H1 (cell line): ENCODE results near the gene GNG7. TPM values are rescaled to one million over a fixed set of nuclear protein-coding genes. Genes with fewer than 3 reads are reported as not detected.

ENCODE experiments used
- CTCF ChIA-PET: fragments of 300-600 bp; sonication (Branson Sonifier 250); formaldehyde crosslinking; loops from one replicate; lab custom pipeline; 2021; ENCODE audit not compliant: partially characterized antibody; lab: Charles Lee
- POLR2A ChIA-PET: fragments of 300-600 bp; sonication (Branson Sonifier 250); formaldehyde crosslinking; loops from one replicate; lab custom pipeline; 2021; ENCODE audit warnings: inconsistent platforms; ENCODE audit not compliant: partially characterized antibody; lab: Charles Lee
- DNase-seq, 2 experiments: peaks; one replicate each; pipeline versions ENCODE4 v3.0.0 to v3.0.0-alpha.2; 2010 to 2022; ENCODE audit warnings: low spot score in 2 of 2, low read depth in 1 of 2, mixed read lengths in 1 of 2
- FAIRE-seq: peaks from 2 replicates; lab custom pipeline; 2011; peaks lifted over from hg19 to GRCh38; lab: Jason Lieb, UNC
- H2AFZ ChIP-seq: 2 replicates; pipeline ENCODE4 v1.8.1; 2012; ENCODE audit warnings: low read length, inconsistent platforms
- H2AK5ac ChIP-seq: 2 replicates; pipeline ENCODE4 v1.6.1; 2013; ENCODE audit warnings: low read depth, low read length
- H2BK120ac ChIP-seq: replicated peaks from 2 replicates; pipeline ENCODE3; 2013; ENCODE audit warnings: low read depth, low read length, inconsistent platforms
- H2BK12ac ChIP-seq: 2 replicates; pipeline ENCODE4 v1.6.1; 2013; ENCODE audit warnings: low read depth, low read length
- H2BK15ac ChIP-seq: 2 replicates; pipeline ENCODE4 v1.6.1; 2013; ENCODE audit warnings: low read length
- H2BK20ac ChIP-seq: 2 replicates; pipeline ENCODE4 v1.6.1; 2013; ENCODE audit warnings: low read length
- H2BK5ac ChIP-seq: 2 replicates; pipeline ENCODE4 v1.6.1; 2013; ENCODE audit warnings: low read depth, low read length
- H3K14ac ChIP-seq: 2 replicates; pipeline ENCODE4 v1.6.1; 2013; ENCODE audit warnings: inconsistent platforms; ENCODE audit not compliant: insufficient read length
- H3K18ac ChIP-seq: 2 replicates; pipeline ENCODE4 v1.6.1; 2013; ENCODE audit warnings: low read length; ENCODE audit errors: extremely low read depth
- H3K23ac ChIP-seq: 2 replicates; pipeline ENCODE4 v1.6.1; 2013; ENCODE audit warnings: inconsistent platforms; ENCODE audit not compliant: insufficient read length
- H3K23me2 ChIP-seq: 2 replicates; pipeline ENCODE4 v1.6.1; 2013; ENCODE audit warnings: low read depth, low read length
- H3K27ac ChIP-seq: 2 replicates; pipeline ENCODE4 v1.6.1; 2011; ENCODE audit warnings: low read depth, low read length, inconsistent platforms
- H3K27me3 ChIP-seq, 4 experiments: replicated peaks in 1 of 4; 1 replicate in 1 of 4; 2 replicates in 3 of 4; pipeline versions ENCODE4 v1.6.1 to v1.8.1; 2011 to 2013; ENCODE audit warnings: low read length in 3 of 4, mild to moderate bottlenecking in 3 of 4, inconsistent platforms in 2 of 4, mixed read lengths in 2 of 4, moderate library complexity in 1 of 4; ENCODE audit not compliant: control insufficient read depth in 3 of 4, insufficient read depth in 3 of 4; ENCODE audit errors: extremely low read depth in 1 of 4
- H3K36me3 ChIP-seq, 4 experiments: 2 replicates each; pipeline versions ENCODE4 v1.6.1 to v1.8.1; 2011 to 2013; ENCODE audit warnings: mild to moderate bottlenecking in 4 of 4, low read length in 3 of 4, moderate library complexity in 2 of 4, control low read depth in 1 of 4, inconsistent platforms in 1 of 4; ENCODE audit not compliant: insufficient read depth in 4 of 4, control insufficient read depth in 2 of 4
- H3K4ac ChIP-seq: replicated peaks from 2 replicates; pipeline ENCODE3; 2013; ENCODE audit warnings: low read length, low read depth, mixed read lengths, inconsistent platforms; ENCODE audit not compliant: insufficient read length
- H3K4me1 ChIP-seq, 4 experiments: replicated peaks in 1 of 4; 1 replicate in 1 of 4; 2 replicates in 3 of 4; pipeline versions ENCODE4 v1.6.1 to v1.8.1; 2011 to 2013; ENCODE audit warnings: low read length in 3 of 4, inconsistent platforms in 2 of 4, mixed read lengths in 1 of 4; ENCODE audit not compliant: insufficient read depth in 4 of 4, control insufficient read depth in 3 of 4
- H3K4me2 ChIP-seq, 2 experiments: 2 replicates each; pipeline versions ENCODE4 v1.6.1 to v1.8.1; 2011 to 2013; ENCODE audit warnings: low read depth in 2 of 2, low read length in 2 of 2, control low read depth in 1 of 2, inconsistent platforms in 1 of 2, mild to moderate bottlenecking in 1 of 2; ENCODE audit not compliant: insufficient read depth in 1 of 2
- H3K4me3 ChIP-seq, 4 experiments: fragments of 200-600, 300-600 bp in 1 of 4; sonication (generic), shearing (Covaris generic), sonication (Bioruptor Twin) in 1 of 4; 2 replicates each; pipeline versions ENCODE4 v1.5.1 to v1.8.1; 2011 to 2016; ENCODE audit warnings: low read length in 4 of 4, low read depth in 3 of 4, control low read depth in 2 of 4, inconsistent platforms in 2 of 4, mild to moderate bottlenecking in 2 of 4, mixed read lengths in 1 of 4, moderate library complexity in 1 of 4; ENCODE audit not compliant: insufficient read depth in 2 of 4; ENCODE audit errors: extremely low read depth in 1 of 4
- H3K56ac ChIP-seq: replicated peaks from 2 replicates; pipeline ENCODE3; 2013; ENCODE audit warnings: low read depth, mild to moderate bottlenecking, mixed read lengths, low read length, inconsistent platforms; ENCODE audit not compliant: insufficient read length
- H3K79me1 ChIP-seq: 2 replicates; pipeline ENCODE4 v1.6.1; 2013; ENCODE audit warnings: low read depth, low read length, control low read depth
- H3K79me2 ChIP-seq, 2 experiments: 2 replicates each; pipeline versions ENCODE4 v1.6.1 to v1.8.1; 2012 to 2013; ENCODE audit warnings: low read length in 2 of 2, mild to moderate bottlenecking in 2 of 2, inconsistent platforms in 1 of 2; ENCODE audit not compliant: insufficient read depth in 2 of 2, control insufficient read depth in 1 of 2
- H3K9ac ChIP-seq, 4 experiments: replicated peaks in 1 of 4; 1 replicate in 1 of 4; 2 replicates in 3 of 4; pipeline versions ENCODE4 v1.6.1 to v1.8.1; 2011 to 2013; ENCODE audit warnings: low read depth in 3 of 4, low read length in 3 of 4, control low read depth in 2 of 4, mild to moderate bottlenecking in 2 of 4, moderate library complexity in 2 of 4, inconsistent platforms in 1 of 4; ENCODE audit errors: extremely low read depth in 1 of 4
- H3K9me3 ChIP-seq, 2 experiments: 2 replicates each; pipeline versions ENCODE4 v1.6.1 to v1.8.1; 2012 to 2013; ENCODE audit warnings: mild to moderate bottlenecking in 2 of 2, moderate library complexity in 2 of 2, control low read depth in 1 of 2, inconsistent platforms in 1 of 2, low read depth in 1 of 2, low read length in 1 of 2, mixed read lengths in 1 of 2; ENCODE audit not compliant: insufficient read depth in 2 of 2
- H4K20me1 ChIP-seq, 2 experiments: replicated peaks in 1 of 2; 2 replicates each; pipeline versions ENCODE3 to v1.8.1; 2011 to 2013; ENCODE audit warnings: inconsistent platforms in 2 of 2, low read length in 2 of 2, mild to moderate bottlenecking in 1 of 2; ENCODE audit not compliant: insufficient read depth in 2 of 2, control insufficient read depth in 1 of 2
- H4K5ac ChIP-seq: 2 replicates; pipeline ENCODE4 v1.6.1; 2013; ENCODE audit warnings: low read length, low read depth, mixed read lengths, inconsistent platforms; ENCODE audit not compliant: insufficient read length
- H4K8ac ChIP-seq: 2 replicates; pipeline ENCODE4 v1.8.0; 2013; ENCODE audit warnings: mild to moderate bottlenecking, moderate library complexity, low read length, inconsistent platforms; ENCODE audit not compliant: insufficient read depth; ENCODE audit errors: extremely low read depth
- H4K91ac ChIP-seq: replicated peaks from 2 replicates; pipeline ENCODE3; 2013; ENCODE audit warnings: low read length, mixed read lengths, inconsistent platforms; ENCODE audit not compliant: insufficient read length
- BRCA1 ChIP-seq: IDR thresholded peaks from 2 replicates; pipeline ENCODE4 v1.6.1; 2012; ENCODE audit warnings: low read depth, low read length, improper control_type of control experiment
- CHD1 ChIP-seq: IDR thresholded peaks from 2 replicates; pipeline ENCODE4 v1.6.1; 2012; ENCODE audit warnings: low read depth, low read length, improper control_type of control experiment
- CTCF ChIP-seq, 3 experiments: IDR thresholded peaks; 1 replicate in 2 of 3; 2 replicates in 1 of 3; pipeline versions ENCODE4 v1.5.1 to v1.6.1; 2011; ENCODE audit warnings: low read length in 3 of 3, mild to moderate bottlenecking in 3 of 3, inconsistent platforms in 2 of 3, low read depth in 1 of 3, moderate library complexity in 1 of 3; ENCODE audit not compliant: insufficient read depth in 1 of 3; ENCODE audit errors: control extremely low read depth in 1 of 3
- EP300 ChIP-seq, 2 experiments: IDR thresholded peaks; 1 replicate in 1 of 2; 2 replicates in 1 of 2; pipeline ENCODE4 v1.6.1; 2011 to 2012; ENCODE audit warnings: low read depth in 2 of 2, low read length in 2 of 2, mild to moderate bottlenecking in 2 of 2, borderline replicate concordance in 1 of 2, inconsistent platforms in 1 of 2, moderate library complexity in 1 of 2
- EZH2 ChIP-seq: fragments of 200-600 bp; sonication (generic); IDR thresholded peaks from 2 replicates; pipeline ENCODE4 v1.7.1; 2012; ENCODE audit warnings: low read depth, mild to moderate bottlenecking, moderate library complexity, low read length, inconsistent platforms; ENCODE audit not compliant: severe bottlenecking
- GABPA ChIP-seq: IDR thresholded peaks from 2 replicates; pipeline ENCODE4 v1.6.1; 2011; ENCODE audit warnings: mild to moderate bottlenecking, low read length, moderate library complexity, borderline replicate concordance; ENCODE audit not compliant: insufficient read depth
- SUZ12 ChIP-seq: fragments of 200-600 bp; sonication (generic); IDR thresholded peaks from 2 replicates; pipeline ENCODE4 v1.6.1; 2012; ENCODE audit warnings: mild to moderate bottlenecking, inconsistent platforms, low read length, moderate library complexity, mixed read lengths
- TCF12 ChIP-seq: IDR thresholded peaks from 2 replicates; pipeline ENCODE4 v1.6.1; 2011; ENCODE audit warnings: low read depth, mild to moderate bottlenecking, low read length
- USF2 ChIP-seq: IDR thresholded peaks from 2 replicates; pipeline ENCODE4 v1.6.1; 2011; ENCODE audit warnings: low read length, improper control_type of control experiment
- WGBS, 2 experiments: shearing (Covaris generic) in 1 of 2; methylation state at CpG; one replicate each; pipeline versions ENCODE4 v1.1.6 to v1.1.7; 2013 to 2015; ENCODE audit warnings: low lambda C conversion rate in 2 of 2, mixed read lengths in 2 of 2, inconsistent platforms in 1 of 2, low coverage in 1 of 2, missing lambda C conversion rate in 1 of 2; ENCODE audit not compliant: insufficient replicate concordance in 2 of 2, insufficient coverage in 1 of 2, insufficient read length in 1 of 2; ENCODE audit errors: extremely low coverage in 1 of 2, missing lambda C conversion rate in 1 of 2; 5-methylcytosine and 5-hydroxymethylcytosine counted together
- polyA plus RNA-seq, 7 experiments: library from polyadenylated mRNA; depleted of rRNA in 3 of 7; stranded (reverse) in 5 of 7; unstranded in 2 of 7; fragments of >200 nt in 5 of 7; fragments of 200-250 nt in 2 of 7; gene quantifications; 1 replicate in 5 of 7; 2 replicates in 1 of 7; 4 replicates in 1 of 7; pipeline versions ENCODE4 v1.2.1 to v1.2.3, GENCODE V29; 2011 to 2013; ENCODE audit warnings: missing spikeins in 2 of 7, mixed read lengths in 2 of 7
- total RNA-seq: library from RNA; stranded (reverse); fragmentation: NEBNext Ultra II Directional; extraction: Animal tissue kit (Norgen Biotek cat#: 25700); gene quantifications from 2 replicates; pipeline ENCODE4 v1.2.1, GENCODE V29; 2021

Gene GNG7
- total and polyA plus RNA-seq, 2 of the 8 experiments (the other 6 are each of a cell fraction or from before 2014, with no cell fraction given): 2.8 to 7.8 TPM

GRCh38 chr19:2652504-2653099 lies 49.9 kb downstream of the GNG7 start:
- Histone ChIP-seq H2BK12ac (no peak overlapping the region), H3K4ac (no peak overlapping the region), H3K9ac (no peak overlapping the region), H3K23ac (no peak overlapping the region), H3K56ac (no peak overlapping the region), H3K4me3 (no peak overlapping the region), H3K4me2 (no peak overlapping the region), H4K8ac (no peak overlapping the region), H4K91ac (no peak overlapping the region), H4K20me1 (peaks cover 0 to 2% of the 10 kb centered on the region in 2 experiments), H3K18ac (no peak overlapping the region), H2BK20ac (no peak overlapping the region), H3K36me3 (no peaks in the 10 kb centered on the region), H3K79me1 (no peaks in the 10 kb centered on the region), H3K4me1 (peaks cover 0 to 10% (median 6%) of the 10 kb centered on the region in 4 experiments; a peak in 5 of 7 replicates), H2BK120ac (no peak overlapping the region), H3K9me3 (no peaks in the 10 kb centered on the region), H3K27ac (no peak overlapping the region), H3K79me2 (no peaks in the 10 kb centered on the region), H4K5ac (no peak overlapping the region), H2BK5ac (no peak overlapping the region), H2AFZ (no peak overlapping the region), H3K27me3 (no peaks in the 10 kb centered on the region), H2AK5ac (no peak overlapping the region), H3K14ac (no peak overlapping the region), H2BK15ac (no peak overlapping the region), H3K23me2 (no peaks in the 10 kb centered on the region)
- CTCF ChIA-PET: interaction anchor here (0.6 to 2.6 kb wide), 3 partner anchors 59 to 97 kb away, joined by 3 to 19 read pairs (median 3); no protein-coding TSS in a partner anchor
- no peak for DNase-seq
- WGBS, 2 experiments: 87% methylated on average over 8 of the region's 8 CpGs; no CpG with 5 or more reads in 1 of the 2 experiments
- POLR2A ChIA-PET: interaction anchor here (0.7 kb wide), 1 partner anchor 43 kb away, joined by 3 read pairs; no protein-coding TSS in a partner anchor
- no peak for FAIRE-seq
- TF ChIP-seq GABPA (no peak), TCF12 (no peak), CTCF (IDR thresholded peaks at IDR 0.05; ENCODE audit: control extremely low read depth in 1 of 3, insufficient read depth in 1 of 3, low read depth in 1 of 3, low read length in 3 of 3) (no peak), SUZ12 (no peak), USF2 (no peak), CHD1 (no peak), BRCA1 (no peak), EP300 (IDR thresholded peaks at IDR 0.05; ENCODE audit: borderline replicate concordance in 1 of 2, low read depth in 2 of 2, low read length in 2 of 2) (no peak), EZH2 (no peak)
